Measurements from ENCODE around the gene PLPPR1. TPM values are rescaled to one million over a fixed set of nuclear protein-coding genes. Genes with fewer than 3 reads are reported as not detected.

PLPPR1 gene
- total RNA-seq, 1 donor from 2014 or later: 4.3 TPM

DNA sequence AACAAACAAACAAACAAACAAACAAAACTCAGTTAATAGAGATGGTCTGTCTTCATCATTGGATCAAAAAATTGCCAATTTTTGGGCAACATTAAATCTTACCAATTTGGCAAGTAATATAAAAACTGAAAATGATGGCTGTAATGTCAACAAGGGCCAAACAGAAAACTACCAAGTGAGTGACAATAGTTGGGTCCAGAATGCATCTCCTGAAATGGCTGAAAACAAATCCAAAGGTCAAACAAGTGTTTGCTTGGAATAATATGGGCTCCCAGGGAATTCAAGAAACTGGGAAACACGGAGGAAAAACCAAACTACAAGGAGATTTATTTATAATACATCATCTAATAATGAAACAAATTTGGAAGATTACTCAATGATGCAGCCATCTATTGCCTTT is 331.2 kb downstream of the PLPPR1 start:
- intact Hi-C loops (cut with DNase I): no loop called here
- ATAC-seq (no peak), DNase-seq (ENCODE audit: low spot score) (no peak)

- DNase-seq (ENCODE audit: low spot score) (no peak), ATAC-seq (no peak)
- intact Hi-C loops (cut with DNase I): no loop called here
These were observed 332.1 kb downstream of the PLPPR1 start for GRCh38 chr9:101360647-101361046.

DNA sequence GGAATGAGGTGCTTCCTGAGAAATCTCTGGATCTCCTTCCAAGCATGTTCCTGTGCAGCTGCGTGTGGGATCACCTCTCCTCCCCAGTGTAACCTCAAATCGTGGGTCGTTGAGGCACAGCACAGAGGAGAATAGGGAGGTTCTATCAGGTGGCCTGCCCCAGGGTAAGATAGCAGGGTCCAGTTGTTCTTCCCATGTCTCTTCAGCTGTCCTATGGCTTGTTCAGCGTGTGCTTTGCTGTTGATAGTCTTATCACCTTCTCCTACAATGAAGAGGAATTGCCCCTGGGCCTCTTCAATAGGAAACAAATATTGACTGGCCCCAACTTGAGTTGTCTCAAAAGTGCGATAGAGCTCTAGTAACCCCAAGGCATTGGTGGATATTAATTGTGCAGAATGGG is 333.9 kb downstream of the PLPPR1 start:
- DNase-seq (ENCODE audit: low spot score) (no peak), ATAC-seq (no peak)
- intact Hi-C loops (cut with DNase I): no loop called here

DNA sequence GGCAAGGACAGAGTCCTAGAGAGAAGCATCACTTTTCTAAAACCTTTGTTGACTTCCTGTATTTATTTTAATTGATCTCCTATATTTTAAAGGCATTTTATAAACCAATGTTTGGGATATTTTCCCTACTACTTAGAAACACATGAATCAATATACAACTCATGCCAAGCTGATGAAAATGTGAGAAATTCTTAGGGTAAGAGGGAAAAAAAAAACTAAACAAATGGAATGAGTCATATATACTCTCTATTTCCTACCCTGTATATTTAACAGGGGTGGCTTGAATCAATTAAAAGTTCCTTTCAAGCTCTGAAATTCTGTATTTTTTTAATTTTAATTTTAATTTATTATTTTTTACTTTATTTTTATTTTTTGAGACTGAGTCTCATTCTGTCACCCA is 336.7 kb downstream of the PLPPR1 start:
- DNase-seq (ENCODE audit: low spot score) (no peak), ATAC-seq (no peak)
- intact Hi-C loops (cut with DNase I): no loop called here

GRCh38 chr9:101366038-101366756 is 337.7 kb downstream of the PLPPR1 start:
- intact Hi-C loops (cut with DNase I): no loop called here
- DNase-seq (ENCODE audit: low spot score) (no peak), ATAC-seq (no peak)

- intact Hi-C loops (cut with DNase I): no loop called here
- DNase-seq (ENCODE audit: low spot score) (no peak), ATAC-seq (no peak)
These were observed 338.8 kb downstream of the PLPPR1 start for GRCh38 chr9:101367323-101367722.

DNA sequence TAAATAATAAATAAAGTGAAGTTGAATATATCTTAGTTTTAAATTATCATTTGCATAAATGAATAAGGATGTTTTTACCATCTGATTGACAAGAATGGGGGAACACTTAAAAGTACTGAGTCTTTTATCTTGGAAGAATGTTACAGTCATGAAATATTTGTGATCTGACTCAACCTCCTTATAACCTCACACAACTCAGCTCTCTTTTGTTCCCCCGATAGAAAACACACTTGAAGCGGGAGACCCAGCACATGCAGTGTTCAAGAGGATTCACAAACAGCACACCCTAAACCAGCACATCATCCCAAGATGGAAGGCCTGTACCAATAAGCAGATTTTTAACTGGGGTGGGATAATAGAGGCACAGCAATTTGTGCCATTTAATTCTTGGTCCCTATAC is 340.8 kb downstream of the PLPPR1 start:
- ATAC-seq: no peak
- intact Hi-C loops (cut with DNase I): no loop called here
- DNase-seq (ENCODE audit: low spot score): no peak

DNA sequence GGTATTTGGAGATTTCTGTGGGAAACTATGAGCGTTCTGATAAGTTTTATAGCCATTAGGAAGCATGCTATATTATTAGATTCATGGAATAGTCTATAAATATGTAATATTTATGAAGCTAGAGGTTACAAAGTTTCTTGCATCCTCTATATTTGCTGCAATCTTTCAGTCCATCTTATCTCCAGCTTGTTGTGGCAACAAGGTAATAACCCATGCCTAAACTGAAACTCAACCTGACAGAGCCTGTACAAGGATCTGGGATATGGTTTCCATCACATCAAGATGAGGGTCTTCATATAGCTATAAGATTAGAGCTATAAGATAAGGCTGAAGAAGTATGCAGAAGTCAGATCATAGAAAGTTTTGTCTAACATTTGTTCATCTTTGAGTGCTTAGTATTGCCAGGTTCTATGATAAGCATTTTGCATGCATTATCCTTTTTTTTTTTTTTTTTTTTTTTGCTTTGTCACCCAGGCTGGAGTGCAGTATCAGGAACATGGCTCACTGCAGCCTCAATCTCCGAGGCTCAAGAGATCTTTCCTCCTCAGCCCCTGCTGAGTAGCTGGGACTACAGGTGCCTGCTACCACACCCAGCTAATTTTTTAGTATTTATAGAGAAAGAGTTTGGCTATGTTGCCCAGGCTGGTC is 341.5 kb downstream of the PLPPR1 start:
- no peak for ATAC-seq
- intact Hi-C loops (cut with DNase I): no loop called here
- no peak for DNase-seq (ENCODE audit: low spot score)

GRCh38 chr9:101371813-101372212 is 343.3 kb downstream of the PLPPR1 start:
- ATAC-seq (no peak), DNase-seq (ENCODE audit: low spot score) (no peak)
- intact Hi-C loops (cut with DNase I): no loop called here

DNA sequence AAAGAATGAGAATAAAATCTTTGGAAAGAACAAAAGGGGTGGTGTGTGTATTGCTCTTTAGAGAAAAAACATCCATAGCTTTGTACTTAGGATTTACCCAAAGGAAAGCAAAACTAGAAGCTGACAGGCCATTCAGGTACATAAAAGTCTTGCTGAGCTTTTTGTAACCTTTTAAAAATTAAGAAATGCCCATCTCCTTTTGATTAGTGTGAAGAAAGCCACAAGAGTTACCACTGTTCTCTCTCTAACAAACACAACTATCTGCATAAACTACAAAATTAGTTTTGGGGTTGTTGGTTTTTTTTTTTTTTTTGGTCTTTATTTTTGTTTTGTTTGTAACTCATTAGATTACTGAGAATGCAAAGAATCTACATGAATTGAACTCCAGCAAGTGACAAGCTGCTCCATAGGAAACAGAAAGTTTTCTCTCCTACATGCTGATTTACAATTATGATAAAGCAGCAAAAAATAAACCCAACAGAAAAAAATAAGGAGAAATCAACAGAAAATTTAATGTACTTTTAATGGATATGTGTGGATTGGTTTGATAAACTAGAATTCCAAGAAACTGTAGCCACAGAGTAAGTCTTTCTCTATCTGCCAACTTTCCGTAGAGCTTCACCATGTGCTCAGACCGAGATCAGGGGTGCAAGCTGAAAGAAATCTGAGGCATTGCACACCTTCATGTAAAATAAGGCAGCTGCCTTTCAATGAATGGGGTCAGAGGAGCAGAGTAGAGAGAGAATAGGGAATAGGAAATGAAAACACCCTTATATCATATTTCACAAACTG is 344.0 kb downstream of the PLPPR1 start:
- ATAC-seq: no peak
- DNase-seq (ENCODE audit: low spot score): no peak
- intact Hi-C loops (cut with DNase I): no loop called here
